Activated gamma-delta T cell treated with Interleukin-2 at 50 U/mL for 16 hours (primary cell): ENCODE data around the gene GUCA1C.

Experiments
- DNase-seq: peaks from one replicate; pipeline ENCODE4 v3.0.0-alpha.2; 2020

The GUCA1C gene

GRCh38 chr3:108899530-108899929, 54.1 kb downstream of the GUCA1C start:
- no peak for DNase-seq

GRCh38 chr3:108897883-108898282, 55.8 kb downstream of the GUCA1C start:
- DNase-seq, result no peak

GRCh38 chr3:108894981-108895380, 58.7 kb downstream of the GUCA1C start:
- no peak for DNase-seq

- no peak for DNase-seq
Measured at GRCh38 chr3:108891833-108892232, 61.8 kb downstream of the GUCA1C start.

GRCh38 chr3:108887777-108888176, 65.9 kb downstream of the GUCA1C start:
- no peak for DNase-seq

GRCh38 chr3:108887121-108887520, 66.6 kb downstream of the GUCA1C start:
- DNase-seq, result no peak

- no peak for DNase-seq
Measured at GRCh38 chr3:108883373-108883772, 70.3 kb downstream of the GUCA1C start.

GRCh38 chr3:108882762-108883161, 70.9 kb downstream of the GUCA1C start:
- DNase-seq, result no peak

- DNase-seq, result no peak
Measured at GRCh38 chr3:108879915-108880314, 73.8 kb downstream of the GUCA1C start.

- no peak for DNase-seq
Measured at GRCh38 chr3:108877901-108878300, 75.8 kb downstream of the GUCA1C start.

GRCh38 chr3:108863799-108864135, 89.9 kb downstream of the GUCA1C start:
- no peak for DNase-seq

- peak; percentile 11 for DNase-seq
Measured at GRCh38 chr3:108862865-108863798, 90.5 kb downstream of the GUCA1C start.

GRCh38 chr3:108861401-108861800, 92.3 kb downstream of the GUCA1C start:
- no peak for DNase-seq
